Hematopoietic multipotent progenitor cell treated with erythropoietin and hydrocortisone succinate and interleukin-3 and kit ligand, for 17 days (in vitro differentiated cells): Measurements from ENCODE around the gene PRMT3.
"Not testable (repeated sequence)": the region's sequence is repeated elsewhere in the genome, so short reads cannot be mapped to it uniquely, and the experiment has no call there.

Experiments used
- DNase-seq: peaks from one replicate; pipeline ENCODE4 v3.0.0-alpha.2; 2015; ENCODE audit warnings: low spot score

PRMT3 gene

GRCh38 chr11:20457934-20458680 lies 70.6 kb downstream of the PRMT3 start:
- peak; percentile 59 for DNase-seq

GRCh38 chr11:20458905-20459632 lies 71.6 kb downstream of the PRMT3 start:
- DNase-seq: peak; percentile 89

- DNase-seq: peak; percentile 87
These were observed 72.3 kb downstream of the PRMT3 start for GRCh38 chr11:20459865-20460264.

- DNase-seq: no peak
These were observed 77.0 kb downstream of the PRMT3 start for GRCh38 chr11:20464518-20464917.

- no peak for DNase-seq
These were observed 80.1 kb downstream of the PRMT3 start for GRCh38 chr11:20467487-20468185.

- no peak for DNase-seq
These were observed 82.8 kb downstream of the PRMT3 start for GRCh38 chr11:20470348-20470747.

- DNase-seq: not testable (repeated sequence)
These were observed 84.4 kb downstream of the PRMT3 start for GRCh38 chr11:20471929-20472328.

GRCh38 chr11:20474176-20474881 lies 86.8 kb downstream of the PRMT3 start:
- no peak for DNase-seq

- no peak for DNase-seq
These were observed 87.5 kb downstream of the PRMT3 start for GRCh38 chr11:20474882-20475517.

- peak; percentile 78 for DNase-seq
These were observed 90.0 kb downstream of the PRMT3 start for GRCh38 chr11:20477418-20478090.

GRCh38 chr11:20479513-20479912 lies 92.0 kb downstream of the PRMT3 start:
- no peak for DNase-seq

GRCh38 chr11:20483931-20484330 lies 96.4 kb downstream of the PRMT3 start:
- no peak for DNase-seq

GRCh38 chr11:20484416-20484815 lies 96.9 kb downstream of the PRMT3 start:
- not testable (repeated sequence) for DNase-seq

GRCh38 chr11:20488352-20488751 lies 100.8 kb downstream of the PRMT3 start:
- DNase-seq: peak; percentile 33

- DNase-seq: no peak
These were observed 102.4 kb downstream of the PRMT3 start for GRCh38 chr11:20489948-20490347.

GRCh38 chr11:20493340-20493739 lies 105.8 kb downstream of the PRMT3 start:
- peak; percentile 80 for DNase-seq

- DNase-seq: no peak
These were observed 109.7 kb downstream of the PRMT3 start for GRCh38 chr11:20497124-20497792.

- DNase-seq: no peak
These were observed 113.7 kb downstream of the PRMT3 start for GRCh38 chr11:20501252-20501651.

GRCh38 chr11:20501971-20502370 lies 114.5 kb downstream of the PRMT3 start:
- no peak for DNase-seq

GRCh38 chr11:20511982-20512381 lies 124.5 kb downstream of the PRMT3 start:
- DNase-seq: no peak

- DNase-seq: no peak
These were observed 125.4 kb downstream of the PRMT3 start for GRCh38 chr11:20512869-20513268.
